Osteocyte (in vitro differentiated cells): Measurements from ENCODE around the gene PPIL1. TPM values are rescaled to one million over a fixed set of nuclear protein-coding genes. Genes with fewer than 3 reads are reported as not detected.
A peak's percentile ranks its signal among the peaks of the same experiment; 100 is the strongest.

Experiments used
- DNase-seq: peaks from one replicate; pipeline ENCODE4 v3.0.0; 2021; ENCODE audit warnings: mixed read lengths; ENCODE audit not compliant: unreplicated experiment; ENCODE audit errors: extremely low spot score
- H3K27ac Mint-ChIP-seq: one replicate; pipeline ENCODE4 v1.8.0; 2021; ENCODE audit warnings: mild to moderate bottlenecking, mixed read lengths; ENCODE audit not compliant: unreplicated experiment
- H3K27me3 Mint-ChIP-seq: one replicate; pipeline ENCODE4 v1.8.0; 2021; ENCODE audit warnings: mixed read lengths; ENCODE audit not compliant: unreplicated experiment
- H3K36me3 Mint-ChIP-seq: one replicate; pipeline ENCODE4 v1.8.0; 2021; ENCODE audit warnings: mixed read lengths; ENCODE audit not compliant: unreplicated experiment
- H3K4me1 Mint-ChIP-seq: one replicate; pipeline ENCODE4 v1.8.0; 2021; ENCODE audit warnings: mixed read lengths; ENCODE audit not compliant: unreplicated experiment
- H3K4me3 Mint-ChIP-seq: one replicate; pipeline ENCODE4 v1.8.0; 2021; ENCODE audit warnings: mild to moderate bottlenecking, moderate library complexity, mixed read lengths; ENCODE audit not compliant: unreplicated experiment
- H3K9me3 Mint-ChIP-seq: one replicate; pipeline ENCODE4 v1.8.0; 2021; ENCODE audit warnings: mixed read lengths; ENCODE audit not compliant: unreplicated experiment
- total RNA-seq: library from RNA; stranded (reverse); gene quantifications from 2 replicates; pipeline ENCODE4 v1.2.1, GENCODE V29; 2021
- TF ChIP-seq, protein P1 (sequence below): fragments of 200-600 bp; sonication (generic); IDR thresholded peaks from 2 replicates; pipeline ENCODE4 v1.5.0; 2021; ENCODE audit warnings: antibody characterized with exemption, mild to moderate bottlenecking, moderate library complexity

PPIL1 gene
- total RNA-seq, 1 donor from 2014 or later, result 21.0 TPM

- Mint-ChIP-seq H3K4me1 (peaks cover 28% of the 10 kb centered on the region), H3K9me3 (no peaks in the 10 kb centered on the region), H3K4me3 (no peak overlapping the region), H3K36me3 (no peaks in the 10 kb centered on the region), H3K27me3 (no peaks in the 10 kb centered on the region), H3K27ac (no peak overlapping the region)
- no peak for DNase-seq
- TF ChIP-seq, protein P1, sequence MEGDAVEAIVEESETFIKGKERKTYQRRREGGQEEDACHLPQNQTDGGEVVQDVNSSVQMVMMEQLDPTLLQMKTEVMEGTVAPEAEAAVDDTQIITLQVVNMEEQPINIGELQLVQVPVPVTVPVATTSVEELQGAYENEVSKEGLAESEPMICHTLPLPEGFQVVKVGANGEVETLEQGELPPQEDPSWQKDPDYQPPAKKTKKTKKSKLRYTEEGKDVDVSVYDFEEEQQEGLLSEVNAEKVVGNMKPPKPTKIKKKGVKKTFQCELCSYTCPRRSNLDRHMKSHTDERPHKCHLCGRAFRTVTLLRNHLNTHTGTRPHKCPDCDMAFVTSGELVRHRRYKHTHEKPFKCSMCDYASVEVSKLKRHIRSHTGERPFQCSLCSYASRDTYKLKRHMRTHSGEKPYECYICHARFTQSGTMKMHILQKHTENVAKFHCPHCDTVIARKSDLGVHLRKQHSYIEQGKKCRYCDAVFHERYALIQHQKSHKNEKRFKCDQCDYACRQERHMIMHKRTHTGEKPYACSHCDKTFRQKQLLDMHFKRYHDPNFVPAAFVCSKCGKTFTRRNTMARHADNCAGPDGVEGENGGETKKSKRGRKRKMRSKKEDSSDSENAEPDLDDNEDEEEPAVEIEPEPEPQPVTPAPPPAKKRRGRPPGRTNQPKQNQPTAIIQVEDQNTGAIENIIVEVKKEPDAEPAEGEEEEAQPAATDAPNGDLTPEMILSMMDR, result no peak
These were observed 10.0 kb upstream of the PPIL1 start for GRCh38 chr6:36884610-36885009.

DNA sequence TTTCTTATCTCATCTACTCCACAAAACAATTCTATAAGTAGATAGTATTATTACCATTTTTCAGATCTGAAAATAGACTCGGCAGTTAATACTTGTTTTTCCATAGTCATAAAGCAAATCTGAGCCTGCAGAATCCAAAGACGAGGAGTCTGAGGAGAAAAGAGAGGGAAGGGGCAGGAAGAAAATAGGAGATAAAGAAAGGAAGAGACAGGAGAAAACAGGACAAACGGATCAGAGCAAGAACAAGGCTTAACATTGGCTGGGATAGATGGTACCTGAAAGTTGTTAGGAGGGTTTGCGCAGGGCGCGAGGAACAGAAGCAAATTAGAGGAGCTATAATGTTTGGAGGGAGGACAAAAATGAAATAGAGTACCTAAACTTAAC lies 639 bp upstream of the PPIL1 start:
- peaks cover 6% of the 10 kb centered on the region for H3K27me3 Mint-ChIP-seq
- DNase-seq, result no peak
- peaks cover 20% of the 10 kb centered on the region for H3K4me1 Mint-ChIP-seq
- H3K27ac Mint-ChIP-seq, result peak overlapping the region; percentile 98
- H3K36me3 Mint-ChIP-seq, result peaks cover 4% of the 10 kb centered on the region
- H3K9me3 Mint-ChIP-seq, result no peaks in the 10 kb centered on the region
- H3K4me3 Mint-ChIP-seq, result peak overlapping the region; percentile 89
- TF ChIP-seq, protein P1, result no peak

GRCh38 chr6:36873612-36874442 lies 776 bp downstream of the PPIL1 start:
- TF ChIP-seq, protein P1, result no peak
- Mint-ChIP-seq H3K4me3 (peak overlapping the region; percentile 89), H3K9me3 (no peaks in the 10 kb centered on the region), H3K4me1 (peaks cover 20% of the 10 kb centered on the region), H3K36me3 (peaks cover 4% of the 10 kb centered on the region), H3K27me3 (peaks cover 6% of the 10 kb centered on the region), H3K27ac (peak overlapping the region; percentile 98)
- no peak for DNase-seq

DNA sequence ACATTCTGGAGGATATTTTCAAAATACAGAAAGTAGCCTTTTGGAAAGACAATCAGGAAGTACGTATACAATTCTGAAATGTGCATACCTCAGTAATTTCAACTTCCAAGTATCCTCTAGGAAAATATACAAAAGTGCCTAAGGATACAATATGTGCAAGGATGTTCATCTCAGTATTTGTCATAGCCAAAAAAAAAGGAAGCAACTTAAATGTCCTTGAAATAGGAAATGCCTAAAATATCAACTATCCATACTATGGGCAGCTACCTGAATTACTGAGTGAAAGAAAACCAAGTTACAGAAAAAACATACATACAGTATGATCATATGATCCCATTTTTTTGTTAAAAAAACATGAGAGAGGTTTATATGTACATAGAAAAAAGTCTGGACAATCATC lies 1.5 kb downstream of the PPIL1 start:
- Mint-ChIP-seq H3K4me1 (peaks cover 20% of the 10 kb centered on the region), H3K36me3 (peaks cover 4% of the 10 kb centered on the region), H3K27ac (no peak overlapping the region), H3K4me3 (peak overlapping the region; percentile 89), H3K27me3 (peaks cover 2% of the 10 kb centered on the region), H3K9me3 (no peaks in the 10 kb centered on the region)
- no peak for DNase-seq
- TF ChIP-seq, protein P1, result no peak

DNA sequence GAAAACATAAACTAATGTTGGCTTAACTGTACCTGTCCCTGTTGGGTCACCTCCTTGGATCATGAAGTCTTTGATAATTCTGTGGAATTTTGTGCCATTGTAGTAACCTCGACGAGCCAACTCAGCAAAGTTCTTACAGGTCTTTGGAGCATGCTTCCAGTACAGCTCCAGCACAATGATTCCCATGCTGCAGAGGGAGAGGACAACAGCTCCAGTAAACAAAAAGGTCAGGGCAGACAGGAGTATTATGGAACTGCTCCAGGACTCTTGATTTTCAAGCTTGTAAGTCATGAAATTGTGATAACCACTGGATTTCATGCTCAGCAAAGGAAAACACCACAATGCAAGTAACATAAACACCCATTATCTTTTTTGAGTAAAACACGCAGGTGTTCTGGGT lies 2.9 kb downstream of the PPIL1 start:
- Mint-ChIP-seq H3K9me3 (no peaks in the 10 kb centered on the region), H3K27ac (no peak overlapping the region), H3K27me3 (no peaks in the 10 kb centered on the region), H3K4me3 (no peak overlapping the region), H3K4me1 (peaks cover 20% of the 10 kb centered on the region), H3K36me3 (peaks cover 4% of the 10 kb centered on the region)
- TF ChIP-seq, protein P1, result no peak
- DNase-seq, result no peak
